Dermis lymphatic vessel endothelial cell (primary cell): ENCODE results near the gene PRKD2. TPM values are rescaled to one million over a fixed set of nuclear protein-coding genes. Genes with fewer than 3 reads are reported as not detected.

Source experiments
- total RNA-seq: library from RNA; depleted of rRNA; stranded (reverse); fragments of >200 nt; gene quantifications from 2 replicates; pipeline ENCODE4 v1.2.1, GENCODE V29; 2014

Gene PRKD2
- 22.0 and 33.1 TPM in 2 replicates for total RNA-seq

GRCh38 chr19:46717034-46717715 is at the start of gene PRKD2:
PRKD2 (minus strand) TSS chr19:46717114; CDS start chr19:46716370, 744 bp downstream.

GRCh38 chr19:46746281-46747057 is 29.6 kb upstream of the PRKD2 start, which contains the start of gene STRN4:
STRN4 (minus strand) TSS chr19:46746450; CDS start chr19:46746430, 20 bp downstream.

GRCh38 chr19:46745521-46746280 is 28.8 kb upstream of the PRKD2 start, which contains the start of gene FKRP:
FKRP (plus strand) TSS chr19:46746057; CDS start chr19:46755451, 9,394 bp downstream.

GRCh38 chr19:46661020-46661731 is 55.7 kb downstream of the PRKD2 start, which contains the start of gene DACT3:
DACT3 (minus strand) TSS chr19:46661182; CDS start chr19:46661064, 118 bp downstream.

GRCh38 chr19:46635920-46636761 is 80.8 kb downstream of the PRKD2 start, which contains the start of gene GNG8:
GNG8 (minus strand) TSS chr19:46636202; CDS start chr19:46634682, 1,520 bp downstream.

GRCh38 chr19:46624958-46625661 is 91.8 kb downstream of the PRKD2 start, which contains the start of gene PTGIR:
PTGIR (minus strand) TSS chr19:46625089; CDS start chr19:46624225, 864 bp downstream.

Other genes starting within 250 kb of the PRKD2 start
- gene PNMA8A, start 245.6 kb downstream of the PRKD2 start, total RNA-seq = 0.52 TPM in 1 of 2 replicates, not detected in the other
- gene PNMA8B, start 221.2 kb downstream of the PRKD2 start, total RNA-seq = under 0.01 TPM in 2 replicates
- gene CALM3, start 115.8 kb downstream of the PRKD2 start, total RNA-seq = 104 TPM in 2 replicates
- gene PTGIR, start 92.0 kb downstream of the PRKD2 start, total RNA-seq = 0.11 TPM in 1 of 2 replicates, not detected in the other
- not detected in 2 replicates for gene GNG8, start 80.9 kb downstream of the PRKD2 start, total RNA-seq
- 0.09 and 0.11 TPM in 2 replicates for gene DACT3, start 55.9 kb downstream of the PRKD2 start, total RNA-seq
- gene FKRP, start 28.9 kb upstream of the PRKD2 start, total RNA-seq = 7.8 and 10.0 TPM in 2 replicates
- gene STRN4, start 29.3 kb upstream of the PRKD2 start, total RNA-seq = 74.6 and 86.6 TPM in 2 replicates
- gene SLC1A5, start 71.5 kb upstream of the PRKD2 start, total RNA-seq = 16.4 and 21.6 TPM in 2 replicates
- gene AP2S1, start 133.7 kb upstream of the PRKD2 start, total RNA-seq = 120 and 160 TPM in 2 replicates
- gene ARHGAP35, start 143.9 kb upstream of the PRKD2 start, total RNA-seq = 22.3 and 22.8 TPM in 2 replicates